GM23338 (cell line): ENCODE data around the gene PROX1. TPM values are rescaled to one million over a fixed set of nuclear protein-coding genes. Genes with fewer than 3 reads are reported as not detected.

Experiments
- ATAC-seq: fragments of 200-7000 bp; cut with Tn5 transposase; 3 replicates; pipeline ENCODE4 v1.9.1; 2020
- DNase-seq: peaks from one replicate; pipeline ENCODE4 v3.0.0-alpha.2; 2015; ENCODE audit warnings: low spot score
- H2AFZ ChIP-seq: fragments of 200-600 bp; sonication (generic); 2 replicates; pipeline ENCODE4 v1.8.0; 2016; ENCODE audit warnings: antibody characterized with exemption, mild to moderate bottlenecking, moderate library complexity
- H3F3A ChIP-seq: fragments of 200-600 bp; sonication (generic); replicated peaks from 2 replicates; pipeline ENCODE4 v1.8.0; 2017; ENCODE audit warnings: antibody characterized with exemption, mixed run types, low read depth
- H3K27ac ChIP-seq: fragments of 200-600 bp; sonication (generic); 2 replicates; pipeline ENCODE4 v1.6.1; 2016; ENCODE audit warnings: low read depth
- H3K27me3 ChIP-seq: fragments of 200-600 bp; sonication (generic); 2 replicates; pipeline ENCODE4 v1.8.0; 2016; ENCODE audit warnings: mild to moderate bottlenecking, mixed run types, moderate library complexity; ENCODE audit not compliant: insufficient read depth
- H3K36me3 ChIP-seq: fragments of 200-600 bp; sonication (generic); 2 replicates; pipeline ENCODE4 v1.8.0; 2016; ENCODE audit warnings: mild to moderate bottlenecking; ENCODE audit not compliant: insufficient read depth
- H3K4me1 ChIP-seq: fragments of 200-600 bp; sonication (generic); 2 replicates; pipeline ENCODE4 v1.8.0; 2016; ENCODE audit warnings: mild to moderate bottlenecking, moderate library complexity; ENCODE audit not compliant: insufficient read depth
- H3K4me2 ChIP-seq: fragments of 200-600 bp; sonication (generic); 2 replicates; pipeline ENCODE4 v1.7.1; 2017; ENCODE audit warnings: mixed run types
- H3K4me3 ChIP-seq: fragments of 200-600 bp; sonication (generic); 2 replicates; pipeline ENCODE4 v1.6.1; 2016; ENCODE audit warnings: mixed run types
- H3K79me2 ChIP-seq: fragments of 200-600 bp; sonication (generic); replicated peaks from 2 replicates; pipeline ENCODE4 v1.8.0; 2017; ENCODE audit warnings: mild to moderate bottlenecking; ENCODE audit not compliant: insufficient read depth
- H3K9me2 ChIP-seq: fragments of 200-600 bp; sonication (generic); 2 replicates; pipeline ENCODE4 v1.8.0; 2017; ENCODE audit not compliant: insufficient read depth
- H4K20me1 ChIP-seq: fragments of 200-600 bp; sonication (generic); replicated peaks from 2 replicates; pipeline ENCODE4 v1.8.0; 2017; ENCODE audit warnings: mild to moderate bottlenecking; ENCODE audit not compliant: insufficient read depth
- H3K27ac Mint-ChIP-seq: 2 replicates; pipeline ENCODE4 v1.8.0; 2020; ENCODE audit warnings: inconsistent platforms, mild to moderate bottlenecking, moderate library complexity, mixed read lengths
- H3K27me3 Mint-ChIP-seq: 3 replicates; pipeline ENCODE4 v1.8.0; 2022; ENCODE audit warnings: low read depth, mild to moderate bottlenecking, moderate library complexity, mixed read lengths, inconsistent platforms; ENCODE audit not compliant: insufficient read depth, poor library complexity
- H3K36me3 Mint-ChIP-seq: 3 replicates; pipeline ENCODE4 v1.8.0; 2021; ENCODE audit warnings: low read depth, mild to moderate bottlenecking, inconsistent platforms, moderate library complexity, mixed read lengths
- H3K4me1 Mint-ChIP-seq: 3 replicates; pipeline ENCODE4 v1.8.0; 2020; ENCODE audit warnings: mild to moderate bottlenecking, inconsistent platforms, mixed read lengths
- H3K4me3 Mint-ChIP-seq: 3 replicates; pipeline ENCODE4 v1.8.0; 2021; ENCODE audit warnings: moderate library complexity, mild to moderate bottlenecking, inconsistent platforms, mixed read lengths
- H3K9me3 Mint-ChIP-seq: 3 replicates; pipeline ENCODE4 v1.8.0; 2020; ENCODE audit warnings: moderate library complexity, mild to moderate bottlenecking, inconsistent platforms, mixed read lengths
- CREB1 ChIP-seq: fragments of 250-450 bp; sonication (Bioruptor Pico); IDR thresholded peaks from 2 replicates; pipeline ENCODE4 v1.5.0; 2020; ENCODE audit warnings: low read depth, mild to moderate bottlenecking, moderate library complexity
- CTCF ChIP-seq, 2 experiments: fragments of 200-600 bp in 1 of 2; sonication (generic) in 1 of 2; conservative IDR thresholded peaks; 2 replicates each; pipeline versions ENCODE4 v1.5.1 to v1.6.1; 2016 to 2017; ENCODE audit warnings: antibody characterized with exemption in 2 of 2, low read depth in 2 of 2, mild to moderate bottlenecking in 2 of 2, moderate library complexity in 1 of 2
- EZH2 ChIP-seq: fragments of 200-600 bp; sonication (generic); IDR thresholded peaks from one replicate; pipeline ENCODE4 v1.8.0; 2017; ENCODE audit warnings: antibody characterized with exemption, mild to moderate bottlenecking, low read depth; ENCODE audit not compliant: unreplicated experiment
- EZH2phosphoT487 ChIP-seq: fragments of 200-600 bp; sonication (generic); IDR thresholded peaks from one replicate; pipeline ENCODE4 v1.8.1; 2018; ENCODE audit warnings: antibody characterized with exemption; ENCODE audit not compliant: unreplicated experiment
- JUNB ChIP-seq: IDR thresholded peaks from one replicate; pipeline ENCODE4 v1.6.1; 2016; ENCODE audit warnings: antibody characterized with exemption; ENCODE audit not compliant: unreplicated experiment
- NANOG ChIP-seq: IDR thresholded peaks from 2 replicates; pipeline ENCODE4 v1.6.1; 2016; ENCODE audit warnings: antibody characterized with exemption, borderline replicate concordance
- POLR2AphosphoS5 ChIP-seq: IDR thresholded peaks from 2 replicates; pipeline ENCODE4 v1.6.1; 2016; ENCODE audit warnings: antibody characterized with exemption, low read depth
- STAT1 ChIP-seq: IDR thresholded peaks from one replicate; pipeline ENCODE4 v1.6.1; 2016; ENCODE audit warnings: antibody characterized with exemption; ENCODE audit not compliant: unreplicated experiment
- ZNF114 ChIP-seq: fragments of 250-450 bp; sonication (Bioruptor Pico); IDR thresholded peaks from 2 replicates; pipeline ENCODE4 v1.5.0; 2020; ENCODE audit warnings: mild to moderate bottlenecking, moderate library complexity
- ZNF331 ChIP-seq: fragments of 250-450 bp; sonication (Bioruptor Pico); IDR thresholded peaks from 2 replicates; pipeline ENCODE4 v1.5.0; 2020; ENCODE audit warnings: low read depth, mild to moderate bottlenecking, moderate library complexity
- ZNF462 ChIP-seq: fragments of 250-450 bp; sonication (Bioruptor Pico); IDR thresholded peaks from 2 replicates; pipeline ENCODE4 v1.5.0; 2020; ENCODE audit warnings: mild to moderate bottlenecking, moderate library complexity
- polyA plus RNA-seq: library from polyadenylated mRNA; unstranded; fragments of >200 nt; fragmentation: Nextera tagmentation; extraction: Ambion mirVana; gene quantifications from 2 replicates; pipeline ENCODE4 v1.2.1, GENCODE V29; 2016
- total RNA-seq: library from RNA; depleted of rRNA; stranded (reverse); fragments of >200 nt; shearing (Covaris generic); gene quantifications from 2 replicates; pipeline ENCODE4 v1.2.3, GENCODE V29; 2014
- TF ChIP-seq, protein P1 (sequence below): IDR thresholded peaks from one replicate; pipeline ENCODE4 v1.6.1; 2018; ENCODE audit warnings: antibody characterized with exemption; ENCODE audit not compliant: unreplicated experiment
- TF ChIP-seq, protein P2 (sequence below): IDR thresholded peaks from 2 replicates; pipeline ENCODE4 v1.6.1; 2016; ENCODE audit warnings: antibody characterized with exemption

PROX1 gene
- total and polyA plus RNA-seq, 2 experiments from 2014 or later: 0.49 to 0.66 TPM

GRCh38 chr1:214004795-214005194 lies 17.0 kb downstream of the PROX1 start:
- Histone ChIP-seq H3K4me3 (no peak overlapping the region), H2AFZ (no peak overlapping the region), H3K4me2 (no peak overlapping the region), H3F3A (no peaks in the 10 kb centered on the region), H3K4me1 (peaks cover 16% of the 10 kb centered on the region), H3K36me3 (no peaks in the 10 kb centered on the region), H4K20me1 (no peaks in the 10 kb centered on the region), H3K9me2 (no peaks in the 10 kb centered on the region), H3K27ac (no peak overlapping the region), H3K79me2 (no peaks in the 10 kb centered on the region), H3K27me3 (no peaks in the 10 kb centered on the region)
- H3K4me1 Mint-ChIP-seq: peaks cover 17% of the 10 kb centered on the region
- no peaks in the 10 kb centered on the region for H3K36me3 Mint-ChIP-seq
- H3K27me3 Mint-ChIP-seq: no peaks in the 10 kb centered on the region
- H3K27ac Mint-ChIP-seq: no peak overlapping the region
- ATAC-seq (no peak), DNase-seq (no peak)
- H3K4me3 Mint-ChIP-seq: no peak overlapping the region
- no peaks in the 10 kb centered on the region for H3K9me3 Mint-ChIP-seq
- TF ChIP-seq, protein P1, sequence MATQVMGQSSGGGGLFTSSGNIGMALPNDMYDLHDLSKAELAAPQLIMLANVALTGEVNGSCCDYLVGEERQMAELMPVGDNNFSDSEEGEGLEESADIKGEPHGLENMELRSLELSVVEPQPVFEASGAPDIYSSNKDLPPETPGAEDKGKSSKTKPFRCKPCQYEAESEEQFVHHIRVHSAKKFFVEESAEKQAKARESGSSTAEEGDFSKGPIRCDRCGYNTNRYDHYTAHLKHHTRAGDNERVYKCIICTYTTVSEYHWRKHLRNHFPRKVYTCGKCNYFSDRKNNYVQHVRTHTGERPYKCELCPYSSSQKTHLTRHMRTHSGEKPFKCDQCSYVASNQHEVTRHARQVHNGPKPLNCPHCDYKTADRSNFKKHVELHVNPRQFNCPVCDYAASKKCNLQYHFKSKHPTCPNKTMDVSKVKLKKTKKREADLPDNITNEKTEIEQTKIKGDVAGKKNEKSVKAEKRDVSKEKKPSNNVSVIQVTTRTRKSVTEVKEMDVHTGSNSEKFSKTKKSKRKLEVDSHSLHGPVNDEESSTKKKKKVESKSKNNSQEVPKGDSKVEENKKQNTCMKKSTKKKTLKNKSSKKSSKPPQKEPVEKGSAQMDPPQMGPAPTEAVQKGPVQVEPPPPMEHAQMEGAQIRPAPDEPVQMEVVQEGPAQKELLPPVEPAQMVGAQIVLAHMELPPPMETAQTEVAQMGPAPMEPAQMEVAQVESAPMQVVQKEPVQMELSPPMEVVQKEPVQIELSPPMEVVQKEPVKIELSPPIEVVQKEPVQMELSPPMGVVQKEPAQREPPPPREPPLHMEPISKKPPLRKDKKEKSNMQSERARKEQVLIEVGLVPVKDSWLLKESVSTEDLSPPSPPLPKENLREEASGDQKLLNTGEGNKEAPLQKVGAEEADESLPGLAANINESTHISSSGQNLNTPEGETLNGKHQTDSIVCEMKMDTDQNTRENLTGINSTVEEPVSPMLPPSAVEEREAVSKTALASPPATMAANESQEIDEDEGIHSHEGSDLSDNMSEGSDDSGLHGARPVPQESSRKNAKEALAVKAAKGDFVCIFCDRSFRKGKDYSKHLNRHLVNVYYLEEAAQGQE: no peak
- TF ChIP-seq CREB1 (CRISPR knock-in tag) (no peak), POLR2AphosphoS5 (no peak), NANOG (no peak), ZNF114 (CRISPR knock-in tag) (no peak), ZNF462 (CRISPR knock-in tag) (no peak), STAT1 (no peak), EZH2 (no peak), CTCF (conservative IDR thresholded peaks at IDR 0.05; ENCODE audit: low read depth in 2 of 2) (no peak), EZH2phosphoT487 (no peak), JUNB (no peak), ZNF331 (CRISPR knock-in tag) (no peak)
- TF ChIP-seq, protein P2, sequence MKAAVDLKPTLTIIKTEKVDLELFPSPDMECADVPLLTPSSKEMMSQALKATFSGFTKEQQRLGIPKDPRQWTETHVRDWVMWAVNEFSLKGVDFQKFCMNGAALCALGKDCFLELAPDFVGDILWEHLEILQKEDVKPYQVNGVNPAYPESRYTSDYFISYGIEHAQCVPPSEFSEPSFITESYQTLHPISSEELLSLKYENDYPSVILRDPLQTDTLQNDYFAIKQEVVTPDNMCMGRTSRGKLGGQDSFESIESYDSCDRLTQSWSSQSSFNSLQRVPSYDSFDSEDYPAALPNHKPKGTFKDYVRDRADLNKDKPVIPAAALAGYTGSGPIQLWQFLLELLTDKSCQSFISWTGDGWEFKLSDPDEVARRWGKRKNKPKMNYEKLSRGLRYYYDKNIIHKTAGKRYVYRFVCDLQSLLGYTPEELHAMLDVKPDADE: no peak
